RPMI8226 (cell line): Measurements from ENCODE around the gene RSPH4A.
"Not testable (repeated sequence)": the region's sequence is repeated elsewhere in the genome, so short reads cannot be mapped to it uniquely, and the experiment has no call there.

Source experiments
- DNase-seq: peaks from one replicate; pipeline ENCODE4 v3.0.0-alpha.2; 2015

Gene RSPH4A

DNA sequence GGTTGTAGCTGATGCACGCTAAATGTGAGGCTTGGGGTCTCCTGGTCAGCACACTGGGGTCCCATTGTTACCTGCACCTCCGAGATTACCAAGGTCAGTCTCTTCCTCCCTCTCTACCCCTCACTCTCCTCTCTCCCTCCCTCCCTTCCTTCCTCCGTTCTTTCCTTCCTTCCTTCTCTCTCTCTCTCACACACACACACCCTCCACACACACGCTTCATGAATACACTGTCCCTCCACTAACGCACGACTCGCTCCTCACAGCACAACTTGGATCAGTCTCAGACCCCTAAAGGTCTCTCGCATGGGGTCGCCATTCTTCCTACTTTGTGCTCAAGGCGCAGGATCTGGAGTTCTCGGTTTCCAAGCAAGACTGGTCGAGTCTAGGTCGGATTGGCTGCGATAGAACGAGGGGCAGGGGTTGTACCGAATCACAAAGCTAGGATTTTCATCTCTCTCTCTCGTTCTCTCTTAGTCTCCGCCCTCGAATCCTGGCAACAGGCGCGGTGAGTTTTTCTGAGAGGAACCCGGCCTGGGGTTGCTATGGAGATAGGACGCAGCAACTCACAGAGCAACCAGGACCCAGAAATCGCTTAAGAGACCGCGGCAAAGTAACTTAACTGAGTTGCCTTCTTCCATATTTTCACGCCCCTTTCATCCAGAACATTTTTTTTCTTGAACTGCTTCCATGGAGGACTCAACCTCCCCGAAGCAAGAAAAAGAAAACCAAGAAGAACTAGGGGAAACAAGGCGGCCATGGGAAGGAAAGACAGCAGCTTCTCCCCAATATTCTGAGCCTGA is at the start of gene RSPH4A:
Gene RSPH4A (plus strand): TSS at position 543 of the 800 bp plus-strand sequence. CDS start 145 bp downstream, at position 688.
- DNase-seq, result peak; percentile 90

DNA sequence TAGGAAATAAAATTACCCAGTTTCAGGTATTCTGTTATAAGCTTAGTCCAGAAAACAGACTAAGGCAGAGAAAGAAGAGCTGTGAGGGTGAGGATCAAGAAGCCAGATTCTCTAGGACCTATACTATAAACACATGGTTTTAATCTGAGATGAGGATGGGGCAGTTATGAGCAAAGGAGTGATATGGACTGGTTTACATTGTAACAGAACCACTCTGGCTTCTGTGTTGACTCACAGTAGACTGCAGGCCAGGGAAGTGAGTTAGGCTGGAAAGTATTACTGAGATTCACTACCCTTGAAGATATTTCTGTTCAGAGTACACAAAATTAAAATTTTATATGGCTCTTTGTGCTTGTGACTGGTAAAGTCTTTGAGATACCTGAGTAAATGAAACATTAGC is 48.2 kb upstream of the RSPH4A start:
- DNase-seq, result no peak

GRCh38 chr6:116568821-116569755 is 47.2 kb upstream of the RSPH4A start:
- no peak for DNase-seq

DNA sequence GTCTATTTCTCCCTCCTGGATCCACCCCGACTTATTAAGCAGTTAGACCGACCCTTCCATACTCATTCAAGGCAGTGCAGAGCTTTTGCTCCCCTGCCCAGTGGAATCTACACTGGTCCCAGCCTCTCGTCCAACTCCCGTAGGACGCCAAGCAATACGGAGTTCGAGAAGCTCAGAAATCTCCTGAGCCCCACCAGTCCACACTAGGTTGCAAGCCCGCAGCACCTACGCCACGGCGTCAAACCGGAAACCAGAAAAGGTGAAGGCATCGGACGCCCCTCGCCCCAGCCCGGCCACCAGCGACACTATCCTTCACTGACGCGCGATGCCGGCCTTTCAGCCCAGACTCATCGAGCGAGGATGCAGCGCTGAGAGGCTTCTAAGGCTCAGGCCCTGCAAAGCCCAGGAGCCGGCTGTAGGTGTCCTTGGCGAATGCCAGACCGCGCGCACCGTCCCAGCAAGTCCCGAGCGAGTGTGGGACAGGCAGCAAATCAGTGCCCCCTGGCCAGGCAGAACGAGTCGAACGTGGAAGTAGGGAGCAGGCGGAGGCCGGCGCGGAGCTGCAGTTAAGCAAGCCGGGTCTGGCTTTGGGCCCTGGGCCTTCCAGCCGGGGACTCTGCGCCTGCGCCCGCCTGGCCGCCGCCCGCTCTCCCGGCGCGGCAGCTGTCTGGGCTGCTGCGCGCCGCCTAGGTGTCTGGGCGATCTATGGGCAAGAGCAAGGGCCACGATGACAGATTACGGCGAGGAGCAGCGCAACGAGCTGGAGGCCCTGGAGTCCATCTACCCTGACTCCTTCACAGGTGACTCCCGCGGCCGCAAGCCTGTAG is 45.2 kb upstream of the RSPH4A start, which contains the start of gene RWDD1:
Gene RWDD1 (plus strand): TSS at position 649 of the 827 bp plus-strand sequence. CDS start 79 bp downstream, at position 728.
- DNase-seq, result peak; percentile 95

DNA sequence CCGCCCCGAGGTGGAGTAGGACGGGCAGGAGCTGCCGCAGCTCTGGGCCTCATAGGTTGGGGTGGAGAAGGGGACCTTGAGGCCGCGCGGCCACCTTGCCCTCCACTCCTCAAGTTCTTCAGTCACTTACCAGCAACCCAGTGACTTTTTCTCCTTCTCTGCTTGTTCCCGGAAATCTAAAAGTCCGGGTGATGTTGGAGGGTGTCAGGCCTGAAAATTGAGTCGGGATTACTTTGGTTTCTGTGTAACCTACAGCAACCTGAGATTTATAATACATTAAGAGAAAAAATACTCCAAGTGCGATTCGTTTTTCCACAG is 44.6 kb upstream of the RSPH4A start:
- no peak for DNase-seq

- peak; percentile 47 for DNase-seq
Measured at GRCh38 chr6:116572162-116572561, 44.1 kb upstream of the RSPH4A start.

GRCh38 chr6:116575227-116575626 is 41.1 kb upstream of the RSPH4A start:
- DNase-seq, result no peak

- DNase-seq, result no peak
Measured at GRCh38 chr6:116577486-116577885, 38.8 kb upstream of the RSPH4A start.

DNA sequence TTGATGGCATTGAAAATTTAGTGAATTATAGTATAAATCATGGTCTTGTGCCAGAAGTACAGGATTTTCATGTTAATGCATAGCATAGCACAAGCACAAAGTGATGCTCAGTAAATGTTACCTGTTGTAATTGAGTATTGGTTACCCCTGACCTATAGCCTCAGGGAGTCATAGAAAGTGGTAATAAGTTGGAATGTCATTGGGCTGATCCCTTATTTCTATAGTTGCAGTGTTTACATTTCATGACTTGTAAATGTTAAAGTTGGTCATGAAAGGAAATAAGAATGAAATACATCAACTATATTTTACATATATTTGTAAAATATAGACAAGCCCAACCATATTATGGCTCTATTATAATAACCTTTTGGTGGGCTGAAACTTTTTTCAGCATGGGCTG is 37.9 kb upstream of the RSPH4A start:
- no peak for DNase-seq

DNA sequence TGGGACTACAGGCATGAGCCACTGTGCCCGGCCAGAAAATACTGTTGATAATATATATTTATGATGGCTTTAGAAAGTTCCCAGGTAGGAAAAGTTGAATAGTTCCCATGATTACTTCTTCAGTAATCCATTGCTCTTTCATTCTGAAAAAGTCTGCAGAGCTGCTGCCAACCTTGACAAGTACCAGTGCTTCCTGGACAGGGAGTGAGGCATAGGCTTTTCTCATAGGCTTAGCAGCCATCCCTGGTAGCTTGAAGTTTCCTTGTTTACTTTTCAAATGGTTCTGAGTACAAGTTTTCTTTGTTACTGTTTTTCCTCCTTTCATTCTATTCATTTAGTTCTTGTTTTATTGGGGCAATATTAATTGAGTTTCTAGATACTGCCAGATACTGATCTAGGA is 37.1 kb upstream of the RSPH4A start:
- DNase-seq, result no peak

DNA sequence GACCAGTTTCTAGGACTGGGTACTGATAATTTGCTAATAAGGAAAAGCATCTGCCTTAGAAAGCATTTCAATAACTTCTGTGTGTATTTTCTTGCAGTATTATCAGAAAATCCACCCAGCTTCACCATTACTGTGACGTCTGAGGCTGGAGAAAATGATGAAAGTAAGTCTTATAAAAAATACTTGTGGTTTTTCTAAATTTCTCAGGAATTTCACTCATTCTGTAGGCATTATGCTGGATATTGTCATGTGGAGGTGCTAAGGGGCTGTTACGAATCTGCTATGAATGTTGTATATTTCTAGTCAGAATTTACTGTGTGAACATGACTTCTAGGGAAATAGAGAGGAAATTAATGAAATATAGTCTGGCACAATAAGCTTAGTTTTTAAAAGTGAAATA is 36.1 kb upstream of the RSPH4A start:
- DNase-seq, result no peak

- no peak for DNase-seq
Measured at GRCh38 chr6:116586276-116586675, 30.0 kb upstream of the RSPH4A start.

GRCh38 chr6:116586738-116587137 is 29.5 kb upstream of the RSPH4A start:
- DNase-seq, result no peak

- no peak for DNase-seq
Measured at GRCh38 chr6:116595247-116595646, 21.0 kb upstream of the RSPH4A start.

GRCh38 chr6:116596815-116597214 is 19.5 kb upstream of the RSPH4A start:
- no peak for DNase-seq

DNA sequence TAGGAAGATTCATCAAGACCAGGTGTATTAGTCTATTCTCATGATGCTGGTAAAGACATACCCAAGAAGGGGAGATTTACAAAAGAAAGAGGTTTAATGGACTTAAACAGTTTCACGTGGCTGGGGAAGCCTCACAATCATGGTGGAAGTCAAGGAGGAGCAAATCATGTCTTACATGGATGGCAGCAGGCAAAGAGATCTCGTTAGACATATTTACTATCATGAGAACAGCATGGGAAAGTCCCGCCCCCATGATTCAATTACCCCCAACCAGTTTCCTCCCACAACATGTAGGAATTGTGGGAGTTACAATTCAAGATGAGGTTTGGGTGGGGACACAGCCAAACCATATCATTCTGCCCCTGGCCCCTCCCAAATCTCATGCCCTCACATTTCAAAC is 12.4 kb upstream of the RSPH4A start:
- not testable (repeated sequence) for DNase-seq

DNA sequence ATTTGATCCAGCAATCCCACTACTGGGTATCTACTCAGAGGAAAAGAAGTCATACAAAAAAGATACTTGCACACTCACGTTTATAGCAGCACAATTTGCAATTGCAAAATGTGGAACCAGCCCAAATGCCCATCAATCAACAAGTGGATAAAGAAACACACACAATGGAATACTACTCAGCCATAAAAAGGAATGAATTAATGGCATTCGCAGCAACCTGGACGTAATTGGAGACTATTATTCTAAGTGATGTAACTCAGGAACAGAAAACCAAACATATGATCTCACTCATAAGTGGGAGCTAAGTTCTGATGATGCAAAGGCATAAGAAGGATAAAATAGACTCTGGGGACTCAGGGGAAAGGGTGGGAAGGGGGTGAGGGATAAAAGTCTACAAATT is 11.4 kb upstream of the RSPH4A start:
- DNase-seq, result not testable (repeated sequence)

- DNase-seq, result no peak
Measured at GRCh38 chr6:116605935-116606334, 10.3 kb upstream of the RSPH4A start.

- DNase-seq, result no peak
Measured at GRCh38 chr6:116611056-116611455, 5.2 kb upstream of the RSPH4A start.

GRCh38 chr6:116616737-116617053 is 416 bp downstream of the RSPH4A start:
- DNase-seq, result peak; percentile 43

GRCh38 chr6:116624036-116624805 is 7.9 kb downstream of the RSPH4A start:
- no peak for DNase-seq

DNA sequence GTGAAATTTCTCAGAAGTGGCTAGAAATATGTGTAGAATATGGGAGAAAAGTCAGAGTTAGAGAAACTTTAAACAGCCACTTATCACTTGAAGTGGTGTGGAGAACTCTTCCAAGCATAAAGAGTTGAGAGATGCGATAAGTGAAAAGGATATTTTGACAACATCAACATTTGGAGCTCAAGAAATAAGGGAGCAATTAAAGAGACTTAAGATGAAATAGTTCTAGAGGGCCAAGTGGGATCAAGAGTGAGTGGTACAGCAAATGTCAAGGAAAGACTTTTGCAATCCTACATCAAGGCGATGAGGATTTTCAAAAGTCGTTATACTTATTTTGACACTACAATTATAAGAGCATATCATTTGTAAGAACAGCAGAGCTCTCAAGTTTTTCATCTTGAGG is 9.6 kb downstream of the RSPH4A start:
- no peak for DNase-seq
